HepG2 (cell line): Measurements from ENCODE around the gene RPL37. TPM values are rescaled to one million over a fixed set of nuclear protein-coding genes. Genes with fewer than 3 reads are reported as not detected.

Experiments used
- ATAC-seq: fragments of 200-7000 bp; cut with Tn5 transposase; 3 replicates; pipeline ENCODE4 v1.9.1; 2020; ENCODE audit warnings: mild to moderate bottlenecking, moderate library complexity
- BruUV-seq: library from RNA; stranded (reverse); fragments of 400-500 nt; replicated peaks from 2 replicates; lab custom pipeline; 2021; lab: Mats Ljungman, UMichigan
- CTCF ChIA-PET: fragments of 300-600 bp; formaldehyde crosslinking; extraction: SDS; loops from one replicate; lab custom pipeline; 2021; ENCODE audit warnings: low total read pairs, inconsistent platforms, low intra/inter-chr PET ratio; lab: Yijun Ruan, JAX
- POLR2A ChIA-PET: fragments of 350-600 bp; sonication (Branson Sonifier 250); formaldehyde crosslinking; loops from one replicate; lab custom pipeline; 2020; ENCODE audit warnings: antibody characterized with exemption, inconsistent platforms; lab: Yijun Ruan, JAX
- DNase-seq: peaks from one replicate; pipeline ENCODE4 v3.0.0-alpha.2; 2015; ENCODE audit warnings: low spot score
- FAIRE-seq: peaks from 3 replicates; lab custom pipeline; 2011; peaks lifted over from hg19 to GRCh38; lab: Jason Lieb, UNC
- H2AFZ ChIP-seq: one replicate; pipeline ENCODE4 v1.6.1; 2011; ENCODE audit warnings: low read length, inconsistent platforms
- H3K27ac ChIP-seq: fragments of 300-600 bp; 3 replicates; pipeline ENCODE4 v1.8.0; 2011; ENCODE audit warnings: mixed run types, mild to moderate bottlenecking, mixed read lengths, low read length, inconsistent platforms; ENCODE audit not compliant: insufficient read depth; ENCODE audit errors: extremely low read length
- H3K27me3 ChIP-seq, 2 experiments: fragments of 200-600 bp in 1 of 2; 2 replicates in 1 of 2; 3 replicates in 1 of 2; pipeline versions ENCODE4 v1.6.0 to v1.8.0; 2011; ENCODE audit warnings: low read length in 2 of 2, mild to moderate bottlenecking in 2 of 2, moderate library complexity in 2 of 2, inconsistent platforms in 1 of 2; ENCODE audit not compliant: insufficient read depth in 2 of 2, control insufficient read depth in 1 of 2
- H3K36me3 ChIP-seq, 2 experiments: fragments of 200-600 bp in 1 of 2; replicated peaks in 1 of 2; 2 replicates in 1 of 2; 3 replicates in 1 of 2; pipeline versions ENCODE4 v1.5.1 to v1.8.0; 2011; ENCODE audit warnings: low read length in 2 of 2, inconsistent platforms in 1 of 2; ENCODE audit not compliant: insufficient read depth in 2 of 2, control insufficient read depth in 1 of 2
- H3K4me1 ChIP-seq: 2 replicates; pipeline ENCODE4 v1.5.1; 2012; ENCODE audit warnings: low read length, inconsistent platforms; ENCODE audit not compliant: insufficient read depth
- H3K4me2 ChIP-seq: 2 replicates; pipeline ENCODE4 v1.6.0; 2011; ENCODE audit warnings: low read depth, low read length, inconsistent platforms
- H3K4me3 ChIP-seq, 3 experiments: fragments of 200-600 bp in 1 of 3; sonication (generic), shearing (Covaris generic) in 1 of 3; replicated peaks in 1 of 3; 2 replicates each; pipeline ENCODE4 v1.5.1; 2011 to 2016; ENCODE audit warnings: low read length in 3 of 3, inconsistent platforms in 2 of 3, low read depth in 2 of 3, mild to moderate bottlenecking in 2 of 3, control low read depth in 1 of 3, mixed read lengths in 1 of 3; ENCODE audit not compliant: insufficient read depth in 1 of 3
- H3K79me2 ChIP-seq: one replicate; pipeline ENCODE4 v1.6.1; 2011; ENCODE audit warnings: low read length, inconsistent platforms; ENCODE audit not compliant: insufficient read depth
- H3K9ac ChIP-seq: 2 replicates; pipeline ENCODE4 v1.6.0; 2011; ENCODE audit warnings: mild to moderate bottlenecking, low read depth, low read length, inconsistent platforms; ENCODE audit not compliant: insufficient read depth
- H3K9me3 ChIP-seq: 2 replicates; pipeline ENCODE4 v1.5.1; 2012; ENCODE audit warnings: mild to moderate bottlenecking, low read length
- H4K20me1 ChIP-seq: 2 replicates; pipeline ENCODE4 v1.6.0; 2011; ENCODE audit warnings: inconsistent platforms, mild to moderate bottlenecking, low read length, moderate library complexity; ENCODE audit not compliant: insufficient read depth
- FOXA1 ChIP-seq, 2 experiments: fragments of 450-650 bp in 1 of 2; sonication (generic) in 1 of 2; formaldehyde crosslinking in 1 of 2; IDR thresholded peaks; 2 replicates each; pipeline versions ENCODE4 v1.4.0 to v1.6.1; 2016 to 2020; ENCODE audit warnings: missing genetic modification reagents in 1 of 2
- GLMP ChIP-seq: sonication (generic); formaldehyde crosslinking; IDR thresholded peaks from 2 replicates; pipeline ENCODE4 v1.9.0; 2021; ENCODE audit warnings: missing genetic modification reagents, mild to moderate bottlenecking, borderline replicate concordance
- HINFP ChIP-seq: sonication (generic); formaldehyde crosslinking; IDR thresholded peaks from 2 replicates; pipeline ENCODE4 v1.4.0; 2020; ENCODE audit warnings: low read depth, mild to moderate bottlenecking, missing genetic modification reagents
- HIVEP1 ChIP-seq: sonication (generic); formaldehyde crosslinking; IDR thresholded peaks from 2 replicates; pipeline ENCODE4 v1.4.0; 2020; ENCODE audit warnings: mild to moderate bottlenecking, missing genetic modification reagents
- NR2C2 ChIP-seq: sonication (generic); formaldehyde crosslinking; IDR thresholded peaks from 2 replicates; pipeline ENCODE4 v1.4.0; 2020; ENCODE audit warnings: missing genetic modification reagents, mild to moderate bottlenecking, moderate library complexity, borderline replicate concordance
- PCBP2 ChIP-seq: fragments of 200-400 bp; formaldehyde crosslinking; optimal IDR thresholded peaks from 2 replicates; pipeline ENCODE3; 2018; ENCODE audit warnings: low read length, low read depth; ENCODE audit not compliant: poor library complexity, severe bottlenecking
- ZNF362 ChIP-seq: sonication (generic); formaldehyde crosslinking; IDR thresholded peaks from 2 replicates; pipeline ENCODE4 v1.4.0; 2020; ENCODE audit warnings: missing genetic modification reagents, mild to moderate bottlenecking, borderline replicate concordance
- WGBS: methylation state at CpG from one replicate; pipeline ENCODE4 v1.1.6; 2017; ENCODE audit warnings: low lambda C conversion rate; 5-methylcytosine and 5-hydroxymethylcytosine counted together
- in situ Hi-C: cut with HindIII; loops from 2 replicates; pipeline ENCODE4 v1.10.0; 2017; ENCODE audit warnings: low pct_unique_long_range_greater_than_20kb; ENCODE audit not compliant: extremely low pct_ligation_motif_present
- intact Hi-C: fragments of 100-400 bp; cut with micrococcal nuclease; formaldehyde crosslinking; loops from one replicate; pipeline ENCODE4 v1.10.0; 2022; ENCODE audit not compliant: unreplicated experiment
- polyA plus RNA-seq, 8 experiments: library from polyadenylated mRNA; depleted of rRNA in 3 of 8; stranded (reverse) in 7 of 8; unstranded in 1 of 8; fragments of >200 nt; fragmentation: Illumina TruSeq in 4 of 8; extraction: Trizol in 4 of 8; gene quantifications; 2 replicates each; pipeline versions ENCODE4 v1.2.1 to v1.2.3, GENCODE V29; 2011 to 2016; ENCODE audit warnings: low read depth in 4 of 8, missing spikeins in 1 of 8, mixed read lengths in 1 of 8; ENCODE audit not compliant: insufficient read depth in 1 of 8
- total RNA-seq, 5 experiments: library from RNA; depleted of rRNA; stranded (reverse); fragments of >200 nt; fragmentation: Illumina TruSeq; extraction: Trizol; gene quantifications; 2 replicates each; pipeline ENCODE4 v1.2.3, GENCODE V29; 2016; ENCODE audit warnings: low read depth in 1 of 5
- TF ChIP-seq, protein P1 (sequence below): sonication (generic); formaldehyde crosslinking; IDR thresholded peaks from one replicate; pipeline ENCODE4 v1.5.1; 2020; ENCODE audit warnings: mild to moderate bottlenecking, missing genetic modification reagents; ENCODE audit errors: not compliant biosample characterization
- TF ChIP-seq, protein P2 (sequence below): sonication (generic); formaldehyde crosslinking; IDR thresholded peaks from 2 replicates; pipeline ENCODE4 v1.9.0; 2022; ENCODE audit warnings: missing genetic modification reagents, mild to moderate bottlenecking, borderline replicate concordance

Gene RPL37
- total and polyA plus RNA-seq, 2 of the 13 experiments (the other 11 are each of a cell fraction or from before 2014, with no cell fraction given): 1,981 to 3,367 TPM

- no peak for ATAC-seq
- CTCF ChIA-PET: no interaction called here
- TF ChIP-seq, protein P1, sequence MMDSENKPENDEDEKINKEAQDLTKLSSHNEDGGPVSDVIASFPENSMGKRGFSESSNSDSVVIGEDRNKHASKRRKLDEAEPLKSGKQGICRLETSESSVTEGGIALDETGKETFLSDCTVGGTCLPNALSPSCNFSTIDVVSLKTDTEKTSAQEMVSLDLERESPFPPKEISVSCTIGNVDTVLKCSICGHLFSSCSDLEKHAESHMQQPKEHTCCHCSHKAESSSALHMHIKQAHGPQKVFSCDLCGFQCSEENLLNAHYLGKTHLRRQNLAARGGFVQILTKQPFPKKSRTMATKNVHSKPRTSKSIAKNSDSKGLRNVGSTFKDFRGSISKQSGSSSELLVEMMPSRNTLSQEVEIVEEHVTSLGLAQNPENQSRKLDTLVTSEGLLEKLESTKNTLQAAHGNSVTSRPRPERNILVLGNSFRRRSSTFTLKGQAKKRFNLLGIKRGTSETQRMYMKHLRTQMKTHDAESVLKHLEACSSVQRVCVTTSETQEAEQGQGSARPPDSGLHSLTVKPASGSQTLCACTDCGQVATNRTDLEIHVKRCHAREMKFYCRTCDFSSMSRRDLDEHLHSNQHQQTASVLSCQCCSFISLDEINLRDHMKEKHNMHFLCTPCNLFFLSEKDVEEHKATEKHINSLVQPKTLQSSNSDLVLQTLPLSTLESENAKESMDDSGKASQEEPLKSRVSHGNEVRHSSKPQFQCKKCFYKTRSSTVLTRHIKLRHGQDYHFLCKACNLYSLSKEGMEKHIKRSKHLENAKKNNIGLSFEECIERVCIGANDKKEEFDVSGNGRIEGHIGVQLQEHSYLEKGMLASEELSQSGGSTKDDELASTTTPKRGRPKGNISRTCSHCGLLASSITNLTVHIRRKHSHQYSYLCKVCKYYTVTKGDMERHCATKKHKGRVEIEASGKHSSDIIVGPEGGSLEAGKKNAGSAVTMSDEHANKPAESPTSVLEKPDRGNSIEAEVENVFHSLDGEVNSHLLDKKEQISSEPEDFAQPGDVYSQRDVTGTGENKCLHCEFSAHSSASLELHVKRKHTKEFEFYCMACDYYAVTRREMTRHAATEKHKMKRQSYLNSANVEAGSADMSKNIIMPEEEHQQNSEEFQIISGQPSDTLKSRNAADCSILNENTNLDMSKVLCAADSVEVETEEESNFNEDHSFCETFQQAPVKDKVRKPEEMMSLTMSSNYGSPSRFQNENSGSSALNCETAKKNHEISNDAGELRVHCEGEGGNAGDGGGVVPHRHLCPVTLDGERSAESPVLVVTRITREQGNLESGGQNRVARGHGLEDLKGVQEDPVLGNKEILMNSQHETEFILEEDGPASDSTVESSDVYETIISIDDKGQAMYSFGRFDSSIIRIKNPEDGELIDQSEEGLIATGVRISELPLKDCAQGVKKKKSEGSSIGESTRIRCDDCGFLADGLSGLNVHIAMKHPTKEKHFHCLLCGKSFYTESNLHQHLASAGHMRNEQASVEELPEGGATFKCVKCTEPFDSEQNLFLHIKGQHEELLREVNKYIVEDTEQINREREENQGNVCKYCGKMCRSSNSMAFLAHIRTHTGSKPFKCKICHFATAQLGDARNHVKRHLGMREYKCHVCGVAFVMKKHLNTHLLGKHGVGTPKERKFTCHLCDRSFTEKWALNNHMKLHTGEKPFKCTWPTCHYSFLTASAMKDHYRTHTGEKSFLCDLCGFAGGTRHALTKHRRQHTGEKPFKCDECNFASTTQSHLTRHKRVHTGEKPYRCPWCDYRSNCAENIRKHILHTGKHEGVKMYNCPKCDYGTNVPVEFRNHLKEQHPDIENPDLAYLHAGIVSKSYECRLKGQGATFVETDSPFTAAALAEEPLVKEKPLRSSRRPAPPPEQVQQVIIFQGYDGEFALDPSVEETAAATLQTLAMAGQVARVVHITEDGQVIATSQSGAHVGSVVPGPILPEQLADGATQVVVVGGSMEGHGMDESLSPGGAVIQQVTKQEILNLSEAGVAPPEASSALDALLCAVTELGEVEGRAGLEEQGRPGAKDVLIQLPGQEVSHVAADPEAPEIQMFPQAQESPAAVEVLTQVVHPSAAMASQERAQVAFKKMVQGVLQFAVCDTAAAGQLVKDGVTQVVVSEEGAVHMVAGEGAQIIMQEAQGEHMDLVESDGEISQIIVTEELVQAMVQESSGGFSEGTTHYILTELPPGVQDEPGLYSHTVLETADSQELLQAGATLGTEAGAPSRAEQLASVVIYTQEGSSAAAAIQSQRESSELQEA (CRISPR knock-in tag): no peak
- TF ChIP-seq, protein P2, sequence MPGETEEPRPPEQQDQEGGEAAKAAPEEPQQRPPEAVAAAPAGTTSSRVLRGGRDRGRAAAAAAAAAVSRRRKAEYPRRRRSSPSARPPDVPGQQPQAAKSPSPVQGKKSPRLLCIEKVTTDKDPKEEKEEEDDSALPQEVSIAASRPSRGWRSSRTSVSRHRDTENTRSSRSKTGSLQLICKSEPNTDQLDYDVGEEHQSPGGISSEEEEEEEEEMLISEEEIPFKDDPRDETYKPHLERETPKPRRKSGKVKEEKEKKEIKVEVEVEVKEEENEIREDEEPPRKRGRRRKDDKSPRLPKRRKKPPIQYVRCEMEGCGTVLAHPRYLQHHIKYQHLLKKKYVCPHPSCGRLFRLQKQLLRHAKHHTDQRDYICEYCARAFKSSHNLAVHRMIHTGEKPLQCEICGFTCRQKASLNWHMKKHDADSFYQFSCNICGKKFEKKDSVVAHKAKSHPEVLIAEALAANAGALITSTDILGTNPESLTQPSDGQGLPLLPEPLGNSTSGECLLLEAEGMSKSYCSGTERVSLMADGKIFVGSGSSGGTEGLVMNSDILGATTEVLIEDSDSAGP (CRISPR knock-in tag): no peak
- TF ChIP-seq PCBP2: no peak
- TF ChIP-seq FOXA1 (IDR thresholded peaks at IDR 0.05): no peak
- no peak for TF ChIP-seq FOXA1 (CRISPR knock-in tag; IDR thresholded peaks at IDR 0.05)
- TF ChIP-seq GLMP: no peak
- TF ChIP-seq HIVEP1 (CRISPR knock-in tag): no peak
- no peak for TF ChIP-seq NR2C2 (CRISPR knock-in tag)
- TF ChIP-seq ZNF362 (CRISPR knock-in tag): no peak
- TF ChIP-seq HINFP: no peak
These were observed 12.5 kb upstream of the RPL37 start for GRCh38 chr5:40847525-40847924.

More at GRCh38 chr5:40847525-40847924, 12.5 kb upstream of the RPL37 start:
- no peak for DNase-seq
- H3K27ac ChIP-seq: no peak overlapping the region
- no peaks in the 10 kb centered on the region for H3K36me3 ChIP-seq
- H2AFZ ChIP-seq: no peak overlapping the region
- H3K4me2 ChIP-seq: no peak overlapping the region
- H3K79me2 ChIP-seq: no peaks in the 10 kb centered on the region
- no peak for FAIRE-seq
- peaks cover 2% of the 10 kb centered on the region; the same call in 1 of the 2 replicates for H3K4me1 ChIP-seq
- POLR2A ChIA-PET: no interaction called here
- H3K27me3 ChIP-seq: peaks cover 0 to 1% of the 10 kb centered on the region in 2 experiments; a peak in 1 of 5 replicates
- no peak overlapping the region for H3K9ac ChIP-seq
- intact Hi-C loops (no loop called here), in situ Hi-C loops (no loop called here)
- 2% methylated on average over 1 of the region's 1 CpG for WGBS
- BruUV-seq: no TSS peak
- no peaks in the 10 kb centered on the region for H3K9me3 ChIP-seq
- no peaks in the 10 kb centered on the region for H4K20me1 ChIP-seq
- H3K4me3 ChIP-seq: no peak overlapping the region
